ENCODE results near the gene GRIK3.

The GRIK3 gene

DNA sequence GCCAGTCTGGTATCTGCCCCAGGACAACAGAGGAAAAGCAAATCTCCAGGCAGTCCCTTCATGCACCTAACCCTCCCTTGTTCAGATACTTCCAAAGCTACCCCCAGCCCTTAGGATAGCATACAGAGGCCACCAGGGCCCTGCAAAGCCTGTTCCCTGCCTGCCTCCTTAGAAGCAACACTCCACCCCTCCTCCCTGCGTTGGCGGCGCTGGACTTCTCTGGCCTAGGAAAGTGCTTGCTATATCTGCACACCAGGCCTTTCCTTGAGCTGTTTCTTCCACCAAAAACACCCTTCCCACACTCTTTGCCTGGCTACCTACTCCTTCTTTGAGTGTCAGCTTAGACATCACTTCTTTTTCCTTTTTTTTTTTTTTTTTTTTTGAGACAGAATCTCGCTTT is 61.3 kb downstream of the GRIK3 start:
- H3K79me2 ChIP-seq (ENCODE audit: low read length), result no peaks in the 10 kb centered on the region
- no peak overlapping the region for H3K9ac ChIP-seq (ENCODE audit: low read length)
- H3K36me3 ChIP-seq (replicated peaks; ENCODE audit: low read depth, low read length), result no peaks in the 10 kb centered on the region
- H2AFZ ChIP-seq (ENCODE audit: low read depth, low read length), result no peak overlapping the region
- TF ChIP-seq, protein P1, sequence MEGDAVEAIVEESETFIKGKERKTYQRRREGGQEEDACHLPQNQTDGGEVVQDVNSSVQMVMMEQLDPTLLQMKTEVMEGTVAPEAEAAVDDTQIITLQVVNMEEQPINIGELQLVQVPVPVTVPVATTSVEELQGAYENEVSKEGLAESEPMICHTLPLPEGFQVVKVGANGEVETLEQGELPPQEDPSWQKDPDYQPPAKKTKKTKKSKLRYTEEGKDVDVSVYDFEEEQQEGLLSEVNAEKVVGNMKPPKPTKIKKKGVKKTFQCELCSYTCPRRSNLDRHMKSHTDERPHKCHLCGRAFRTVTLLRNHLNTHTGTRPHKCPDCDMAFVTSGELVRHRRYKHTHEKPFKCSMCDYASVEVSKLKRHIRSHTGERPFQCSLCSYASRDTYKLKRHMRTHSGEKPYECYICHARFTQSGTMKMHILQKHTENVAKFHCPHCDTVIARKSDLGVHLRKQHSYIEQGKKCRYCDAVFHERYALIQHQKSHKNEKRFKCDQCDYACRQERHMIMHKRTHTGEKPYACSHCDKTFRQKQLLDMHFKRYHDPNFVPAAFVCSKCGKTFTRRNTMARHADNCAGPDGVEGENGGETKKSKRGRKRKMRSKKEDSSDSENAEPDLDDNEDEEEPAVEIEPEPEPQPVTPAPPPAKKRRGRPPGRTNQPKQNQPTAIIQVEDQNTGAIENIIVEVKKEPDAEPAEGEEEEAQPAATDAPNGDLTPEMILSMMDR (IDR thresholded peaks at IDR 0.05; ENCODE audit: low read depth, low read length), result no peak
- TF ChIP-seq EZH2phosphoT487 (IDR thresholded peaks at IDR 0.05; ENCODE audit: low read depth), result no peak
- H4K20me1 ChIP-seq (ENCODE audit: insufficient read depth, low read length), result no peaks in the 10 kb centered on the region
- no peak overlapping the region for H3K4me3 ChIP-seq (ENCODE audit: low read length)
- H3K4me2 ChIP-seq (ENCODE audit: low read length), result no peak overlapping the region
- no peak overlapping the region for H3K27ac ChIP-seq (ENCODE audit: low read length)
- H3K27me3 ChIP-seq (ENCODE audit: low read depth, low read length), result no peaks in the 10 kb centered on the region
- no peaks in the 10 kb centered on the region for H3K9me3 ChIP-seq (ENCODE audit: insufficient read depth, low read length)
- H3K4me1 ChIP-seq (ENCODE audit: low read length), result peaks cover 13% of the 10 kb centered on the region

DNA sequence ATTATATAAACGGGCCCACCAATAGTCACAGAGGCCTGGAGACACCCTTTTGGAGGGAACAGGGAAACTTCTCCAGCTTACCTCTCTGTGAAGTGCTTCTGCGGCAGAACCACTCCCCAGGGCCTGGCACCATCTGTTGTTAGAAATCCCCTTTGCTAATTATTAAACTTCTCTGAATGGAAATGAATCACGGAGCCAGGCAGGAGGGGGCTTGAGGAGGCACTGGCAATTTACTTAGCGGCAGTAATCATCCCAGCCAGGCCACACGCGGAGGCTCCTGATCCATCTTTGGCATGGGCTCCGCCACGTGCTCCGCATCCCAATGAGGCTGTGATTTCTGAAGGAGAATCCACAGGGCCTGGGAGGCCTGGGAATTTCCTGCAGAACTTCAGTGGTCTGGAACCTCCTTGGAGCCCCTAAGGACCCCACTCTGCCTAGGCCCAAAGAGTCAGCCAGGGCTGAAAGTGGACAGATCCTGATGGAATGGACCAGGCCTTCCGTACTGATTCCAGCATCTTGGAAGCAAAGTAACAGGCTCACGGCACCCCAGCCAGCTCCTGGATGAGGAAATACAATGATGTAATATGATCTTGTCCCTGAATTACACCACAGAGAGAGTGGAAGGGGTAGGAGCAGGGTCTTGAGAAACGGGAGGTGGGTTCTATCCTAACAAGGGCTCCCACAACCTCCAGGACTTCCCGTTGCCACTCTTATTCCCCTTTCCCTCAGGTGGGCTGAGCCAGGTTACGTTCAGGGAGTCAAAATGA is 62.3 kb downstream of the GRIK3 start:
- Histone ChIP-seq H3K4me1 (ENCODE audit: low read length) (peaks cover 13% of the 10 kb centered on the region), H3K27ac (ENCODE audit: low read length) (no peak overlapping the region), H3K9me3 (ENCODE audit: insufficient read depth, low read length) (no peaks in the 10 kb centered on the region), H2AFZ (ENCODE audit: low read depth, low read length) (no peak overlapping the region), H3K9ac (ENCODE audit: low read length) (no peak overlapping the region), H4K20me1 (ENCODE audit: insufficient read depth, low read length) (no peaks in the 10 kb centered on the region), H3K79me2 (ENCODE audit: low read length) (no peaks in the 10 kb centered on the region), H3K4me3 (ENCODE audit: low read length) (no peak overlapping the region), H3K4me2 (ENCODE audit: low read length) (peak overlapping the region; percentile 61), H3K27me3 (ENCODE audit: low read depth, low read length) (no peaks in the 10 kb centered on the region), H3K36me3 (replicated peaks; ENCODE audit: low read depth, low read length) (no peaks in the 10 kb centered on the region)
- no peak for TF ChIP-seq EZH2phosphoT487 (IDR thresholded peaks at IDR 0.05; ENCODE audit: low read depth)
- TF ChIP-seq, protein P1 (IDR thresholded peaks at IDR 0.05; ENCODE audit: low read depth, low read length), result no peak

DNA sequence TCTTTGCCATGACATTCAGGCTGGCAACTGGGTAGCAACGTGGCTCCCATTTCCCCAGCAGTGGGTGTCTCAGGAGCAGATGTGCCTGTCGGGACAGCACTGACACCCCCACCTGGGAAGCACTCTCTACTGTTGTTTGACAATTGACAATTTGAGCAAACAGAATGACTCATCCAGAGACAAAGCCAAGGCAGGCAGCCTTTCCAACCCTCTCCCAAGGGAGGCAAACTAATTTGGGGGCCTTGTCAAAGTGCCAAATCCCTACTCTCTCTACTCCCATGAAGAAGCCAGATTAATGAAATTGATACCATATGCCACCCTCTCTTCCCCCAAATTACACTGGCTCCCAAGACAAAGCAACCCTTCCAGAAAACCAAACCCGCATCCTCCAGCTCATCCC is 65.6 kb downstream of the GRIK3 start:
- no peak for TF ChIP-seq EZH2phosphoT487 (IDR thresholded peaks at IDR 0.05; ENCODE audit: low read depth)
- Histone ChIP-seq H2AFZ (ENCODE audit: low read depth, low read length) (no peak overlapping the region), H3K4me1 (ENCODE audit: low read length) (peaks cover 13% of the 10 kb centered on the region), H4K20me1 (ENCODE audit: insufficient read depth, low read length) (no peaks in the 10 kb centered on the region), H3K9ac (ENCODE audit: low read length) (no peak overlapping the region), H3K27ac (ENCODE audit: low read length) (no peak overlapping the region), H3K4me2 (ENCODE audit: low read length) (no peak overlapping the region), H3K9me3 (ENCODE audit: insufficient read depth, low read length) (no peaks in the 10 kb centered on the region), H3K27me3 (ENCODE audit: low read depth, low read length) (no peaks in the 10 kb centered on the region), H3K4me3 (ENCODE audit: low read length) (no peak overlapping the region), H3K36me3 (replicated peaks; ENCODE audit: low read depth, low read length) (no peaks in the 10 kb centered on the region), H3K79me2 (ENCODE audit: low read length) (no peaks in the 10 kb centered on the region)

DNA sequence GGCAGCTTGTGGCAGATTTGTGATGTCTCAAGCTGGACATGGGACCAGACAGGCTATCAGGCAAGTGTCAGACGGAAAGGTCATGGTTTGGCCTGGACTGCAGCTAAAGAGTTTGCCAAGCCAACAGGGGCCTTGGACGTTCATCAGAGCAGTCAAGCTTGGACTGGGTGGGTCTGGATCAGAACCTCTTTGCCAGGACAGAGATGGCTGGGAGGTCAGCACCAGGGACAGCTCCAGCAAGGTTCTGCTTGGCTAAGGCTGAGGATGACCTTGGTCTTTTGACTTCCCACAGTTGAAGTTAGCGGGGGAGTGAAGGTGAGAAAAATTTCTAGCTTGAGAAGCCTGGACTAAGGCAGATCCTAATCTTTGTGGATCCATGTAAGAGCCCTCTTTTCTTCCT is 68.1 kb downstream of the GRIK3 start:
- Histone ChIP-seq H3K4me3 (ENCODE audit: low read length) (no peak overlapping the region), H3K4me2 (ENCODE audit: low read length) (no peak overlapping the region), H3K9ac (ENCODE audit: low read length) (no peak overlapping the region), H4K20me1 (ENCODE audit: insufficient read depth, low read length) (no peaks in the 10 kb centered on the region), H2AFZ (ENCODE audit: low read depth, low read length) (no peak overlapping the region), H3K27me3 (ENCODE audit: low read depth, low read length) (no peaks in the 10 kb centered on the region), H3K27ac (ENCODE audit: low read length) (no peak overlapping the region), H3K79me2 (ENCODE audit: low read length) (no peaks in the 10 kb centered on the region), H3K36me3 (replicated peaks; ENCODE audit: low read depth, low read length) (no peaks in the 10 kb centered on the region), H3K4me1 (ENCODE audit: low read length) (peaks cover under 1% of the 10 kb centered on the region; the same call in 1 of the 2 replicates), H3K9me3 (ENCODE audit: insufficient read depth, low read length) (no peaks in the 10 kb centered on the region)
- TF ChIP-seq EZH2phosphoT487 (IDR thresholded peaks at IDR 0.05; ENCODE audit: low read depth), result no peak
- TF ChIP-seq, protein P1 (IDR thresholded peaks at IDR 0.05; ENCODE audit: low read depth, low read length), result no peak
